GM18511 (cell line): ENCODE data around the gene SLC41A3.
"Not testable (repeated sequence)": the region's sequence is repeated elsewhere in the genome, so short reads cannot be mapped to it uniquely, and the experiment has no call there.

Experiments
- ATAC-seq: cut with Tn5 transposase; IDR thresholded peaks from one replicate; pipeline ENCODE4 v1.9.1; 2021; ENCODE audit warnings: mild to moderate bottlenecking, moderate library complexity; ENCODE audit not compliant: unreplicated experiment

SLC41A3 gene

GRCh38 chr3:126013751-126014156, 70.2 kb downstream of the SLC41A3 start:
- no peak for ATAC-seq

- no peak for ATAC-seq
Measured at GRCh38 chr3:126009181-126009580, 74.7 kb downstream of the SLC41A3 start.

- no peak for ATAC-seq
Measured at GRCh38 chr3:126008219-126008618, 75.7 kb downstream of the SLC41A3 start.

GRCh38 chr3:126005951-126006350, 78.0 kb downstream of the SLC41A3 start:
- ATAC-seq: no peak

GRCh38 chr3:126004692-126005091, 79.2 kb downstream of the SLC41A3 start:
- ATAC-seq: no peak

- ATAC-seq: no peak
Measured at GRCh38 chr3:126004217-126004616, 79.7 kb downstream of the SLC41A3 start.

- no peak for ATAC-seq
Measured at GRCh38 chr3:126003447-126004190, 80.3 kb downstream of the SLC41A3 start.

- no peak for ATAC-seq
Measured at GRCh38 chr3:126002189-126002588, 81.7 kb downstream of the SLC41A3 start.

GRCh38 chr3:125996751-125997150, 87.2 kb downstream of the SLC41A3 start:
- ATAC-seq: not testable (repeated sequence)

GRCh38 chr3:125990253-125990970, 93.5 kb downstream of the SLC41A3 start:
- ATAC-seq: peak; percentile 93

GRCh38 chr3:125984951-125985350, 99.0 kb downstream of the SLC41A3 start:
- ATAC-seq: not testable (repeated sequence)

- not testable (repeated sequence) for ATAC-seq
Measured at GRCh38 chr3:125977104-125977503, 106.8 kb downstream of the SLC41A3 start.

GRCh38 chr3:125976003-125976390, 107.9 kb downstream of the SLC41A3 start:
- ATAC-seq: not testable (repeated sequence)

- ATAC-seq: not testable (repeated sequence)
Measured at GRCh38 chr3:125975245-125976002, 108.5 kb downstream of the SLC41A3 start.

- not testable (repeated sequence) for ATAC-seq
Measured at GRCh38 chr3:125971997-125972944, 111.7 kb downstream of the SLC41A3 start.

GRCh38 chr3:125968701-125969592, 115.0 kb downstream of the SLC41A3 start, which contains the start of gene ROPN1B:
ROPN1B (plus strand) TSS chr3:125969178; CDS start chr3:125972055, 2,877 bp downstream.
- ATAC-seq: not testable (repeated sequence)

- ATAC-seq: not testable (repeated sequence)
Measured at GRCh38 chr3:125968121-125968520, 115.8 kb downstream of the SLC41A3 start.

GRCh38 chr3:125967156-125967555, 116.8 kb downstream of the SLC41A3 start:
- ATAC-seq: no peak

- no peak for ATAC-seq
Measured at GRCh38 chr3:125965505-125965904, 118.4 kb downstream of the SLC41A3 start.
